Measurements from ENCODE around the gene ATP6V1G2.
"Not testable (repeated sequence)": the region's sequence is repeated elsewhere in the genome, so short reads cannot be mapped to it uniquely, and the experiment has no call there.

Gene ATP6V1G2

DNA sequence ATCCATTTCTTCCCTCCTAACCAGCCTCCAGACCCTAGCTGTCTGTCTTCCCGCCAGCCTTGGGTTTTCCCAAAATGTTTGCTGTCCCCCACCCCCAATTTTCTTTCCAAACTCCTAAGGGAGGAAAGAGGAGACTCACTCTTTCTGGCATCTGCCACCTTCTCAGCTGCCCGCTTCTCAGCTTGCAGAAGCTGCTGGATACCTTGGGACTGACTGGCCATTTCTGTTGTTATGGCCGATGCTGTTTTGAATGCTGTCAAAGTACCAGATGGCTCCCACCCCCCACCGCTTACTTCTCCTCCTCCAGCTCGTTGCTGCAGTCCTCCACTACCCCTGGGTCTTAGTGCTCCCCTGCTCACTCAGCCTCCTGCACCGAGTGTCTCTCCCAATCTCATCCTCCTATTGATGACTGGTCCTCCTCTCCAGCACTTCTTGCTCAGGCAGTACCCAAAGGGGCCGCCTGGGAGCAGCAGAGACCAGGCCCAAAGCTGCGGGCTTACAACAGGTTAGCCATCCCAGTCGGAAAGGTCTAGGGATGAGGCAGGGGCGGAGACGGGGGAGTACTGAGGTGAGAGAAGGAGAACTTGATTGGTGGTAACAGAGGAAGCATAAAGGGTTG lies at the start of gene ATP6V1G2:
Gene ATP6V1G2 (minus strand): TSS at position 270 of the 619 bp plus-strand sequence. CDS start 49 bp downstream, at position 221.
- peak within 1 kb of the TSS; percentile 65 for H3K4me3 ChIP-seq (ENCODE audit: low read depth, low read length)
- peak within 1 kb of the TSS; percentile 82 for H3K27ac ChIP-seq
- H3K27me3 ChIP-seq (ENCODE audit: insufficient read depth, low read depth, severe bottlenecking) = no peaks in the 10 kb centered on the region
- H3K9me3 ChIP-seq (ENCODE audit: severe bottlenecking) = no peaks in the 10 kb centered on the region
- DNase-seq = peak; percentile 99
- peaks cover 38% of the 10 kb centered on the region for H3K36me3 ChIP-seq
- TF ChIP-seq, protein P1, sequence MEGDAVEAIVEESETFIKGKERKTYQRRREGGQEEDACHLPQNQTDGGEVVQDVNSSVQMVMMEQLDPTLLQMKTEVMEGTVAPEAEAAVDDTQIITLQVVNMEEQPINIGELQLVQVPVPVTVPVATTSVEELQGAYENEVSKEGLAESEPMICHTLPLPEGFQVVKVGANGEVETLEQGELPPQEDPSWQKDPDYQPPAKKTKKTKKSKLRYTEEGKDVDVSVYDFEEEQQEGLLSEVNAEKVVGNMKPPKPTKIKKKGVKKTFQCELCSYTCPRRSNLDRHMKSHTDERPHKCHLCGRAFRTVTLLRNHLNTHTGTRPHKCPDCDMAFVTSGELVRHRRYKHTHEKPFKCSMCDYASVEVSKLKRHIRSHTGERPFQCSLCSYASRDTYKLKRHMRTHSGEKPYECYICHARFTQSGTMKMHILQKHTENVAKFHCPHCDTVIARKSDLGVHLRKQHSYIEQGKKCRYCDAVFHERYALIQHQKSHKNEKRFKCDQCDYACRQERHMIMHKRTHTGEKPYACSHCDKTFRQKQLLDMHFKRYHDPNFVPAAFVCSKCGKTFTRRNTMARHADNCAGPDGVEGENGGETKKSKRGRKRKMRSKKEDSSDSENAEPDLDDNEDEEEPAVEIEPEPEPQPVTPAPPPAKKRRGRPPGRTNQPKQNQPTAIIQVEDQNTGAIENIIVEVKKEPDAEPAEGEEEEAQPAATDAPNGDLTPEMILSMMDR (IDR thresholded peaks at IDR 0.05; ENCODE audit: low read depth, low read length) = peak; percentile 98

DNA sequence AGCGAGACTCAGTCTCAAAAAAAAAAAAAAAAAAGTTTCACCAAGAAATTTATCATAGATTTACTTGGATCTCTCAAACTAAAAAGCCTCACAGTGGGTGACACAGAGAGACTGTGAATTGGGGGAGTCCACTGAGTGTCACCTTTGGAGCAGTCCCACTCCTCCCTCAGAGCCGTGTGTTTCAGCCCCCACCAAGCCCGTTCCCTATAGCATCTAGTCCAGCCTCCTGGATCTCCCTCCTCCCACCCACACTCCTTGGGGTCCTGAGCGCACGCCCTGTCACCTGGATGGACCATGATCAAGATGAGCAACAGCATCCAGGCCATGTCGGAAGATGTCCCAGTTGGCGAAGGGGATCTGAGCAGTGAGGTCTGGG lies 46.0 kb upstream of the ATP6V1G2 start:
- TF ChIP-seq, protein P1 (IDR thresholded peaks at IDR 0.05; ENCODE audit: low read depth, low read length) = no peak
- DNase-seq = no peak
- Histone ChIP-seq H3K4me3 (ENCODE audit: low read depth, low read length) (no peak overlapping the region), H3K9me3 (ENCODE audit: severe bottlenecking) (peaks cover 2% of the 10 kb centered on the region), H3K27ac (no peak overlapping the region), H3K36me3 (no peaks in the 10 kb centered on the region), H3K27me3 (ENCODE audit: insufficient read depth, low read depth, severe bottlenecking) (no peaks in the 10 kb centered on the region)

DNA sequence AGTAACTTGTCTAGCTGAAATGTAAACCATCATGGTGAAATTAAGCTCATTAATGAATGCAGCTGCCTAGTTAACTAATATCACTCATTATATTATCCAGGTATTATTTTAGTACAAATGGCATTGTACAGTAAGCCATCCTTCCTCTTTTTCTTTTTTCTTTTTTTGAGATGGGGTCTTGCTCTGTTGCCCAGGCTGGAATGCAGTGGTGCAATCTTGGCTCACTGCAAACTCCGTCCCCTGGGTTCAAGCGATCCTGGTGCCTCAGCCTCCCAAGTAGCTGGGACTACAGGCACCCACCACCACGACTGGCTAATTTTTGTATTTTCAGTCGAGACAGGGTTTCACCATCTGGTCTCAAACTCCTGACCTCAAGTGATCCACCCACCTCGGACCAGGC lies 44.3 kb upstream of the ATP6V1G2 start:
- not testable (repeated sequence) for H3K27ac ChIP-seq, DNase-seq

DNA sequence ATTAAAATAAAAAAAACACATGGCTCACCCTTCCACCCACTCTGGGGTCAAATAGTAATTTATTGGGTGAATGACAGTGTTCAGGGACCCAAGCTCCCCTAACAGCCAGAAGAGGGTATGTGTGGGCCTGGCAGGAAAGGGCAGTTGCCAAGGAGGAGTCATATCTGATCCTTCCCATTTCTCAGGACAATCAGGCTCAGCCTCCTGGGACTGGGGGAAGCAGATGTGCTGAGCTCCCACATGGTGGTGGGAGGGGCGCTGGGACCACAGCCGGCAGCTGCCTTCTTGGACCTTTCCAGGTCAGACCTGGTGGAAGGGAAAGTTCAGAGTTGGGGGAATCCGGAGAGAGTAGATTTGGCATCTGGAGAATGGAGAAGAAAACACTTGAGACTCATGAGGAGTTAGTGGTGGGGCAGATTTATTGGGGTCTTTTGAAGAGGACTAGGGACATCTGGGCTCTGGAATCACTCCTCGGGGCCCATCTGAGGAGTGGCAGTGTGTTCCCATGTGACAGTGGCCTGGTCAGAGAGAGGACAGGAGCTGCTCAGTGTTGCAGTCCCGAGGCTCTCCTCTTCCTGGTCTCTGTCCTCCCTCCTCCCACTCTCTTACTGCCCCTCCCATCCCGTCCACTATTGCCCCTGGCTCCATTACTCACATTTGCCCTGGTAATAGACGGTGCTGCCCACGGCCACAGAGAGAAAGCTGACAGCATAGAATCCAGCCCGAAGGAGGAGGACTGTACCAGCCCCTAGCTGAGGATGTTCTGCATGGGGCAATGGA lies 42.7 kb upstream of the ATP6V1G2 start:
- TF ChIP-seq, protein P1 (IDR thresholded peaks at IDR 0.05; ENCODE audit: low read depth, low read length) = no peak
- Histone ChIP-seq H3K9me3 (ENCODE audit: severe bottlenecking) (peaks cover 2% of the 10 kb centered on the region), H3K36me3 (no peaks in the 10 kb centered on the region), H3K27me3 (ENCODE audit: insufficient read depth, low read depth, severe bottlenecking) (no peaks in the 10 kb centered on the region), H3K27ac (no peak overlapping the region), H3K4me3 (ENCODE audit: low read depth, low read length) (no peak overlapping the region)
- peak; percentile 48 for DNase-seq

More for the DNA sequence above, 44.3 kb upstream of the ATP6V1G2 start:
- not testable (repeated sequence) for H3K36me3 ChIP-seq; H3K27me3 ChIP-seq (ENCODE audit: insufficient read depth, low read depth, severe bottlenecking); H3K4me3 ChIP-seq (ENCODE audit: low read depth, low read length); H3K9me3 ChIP-seq (ENCODE audit: severe bottlenecking)

DNA sequence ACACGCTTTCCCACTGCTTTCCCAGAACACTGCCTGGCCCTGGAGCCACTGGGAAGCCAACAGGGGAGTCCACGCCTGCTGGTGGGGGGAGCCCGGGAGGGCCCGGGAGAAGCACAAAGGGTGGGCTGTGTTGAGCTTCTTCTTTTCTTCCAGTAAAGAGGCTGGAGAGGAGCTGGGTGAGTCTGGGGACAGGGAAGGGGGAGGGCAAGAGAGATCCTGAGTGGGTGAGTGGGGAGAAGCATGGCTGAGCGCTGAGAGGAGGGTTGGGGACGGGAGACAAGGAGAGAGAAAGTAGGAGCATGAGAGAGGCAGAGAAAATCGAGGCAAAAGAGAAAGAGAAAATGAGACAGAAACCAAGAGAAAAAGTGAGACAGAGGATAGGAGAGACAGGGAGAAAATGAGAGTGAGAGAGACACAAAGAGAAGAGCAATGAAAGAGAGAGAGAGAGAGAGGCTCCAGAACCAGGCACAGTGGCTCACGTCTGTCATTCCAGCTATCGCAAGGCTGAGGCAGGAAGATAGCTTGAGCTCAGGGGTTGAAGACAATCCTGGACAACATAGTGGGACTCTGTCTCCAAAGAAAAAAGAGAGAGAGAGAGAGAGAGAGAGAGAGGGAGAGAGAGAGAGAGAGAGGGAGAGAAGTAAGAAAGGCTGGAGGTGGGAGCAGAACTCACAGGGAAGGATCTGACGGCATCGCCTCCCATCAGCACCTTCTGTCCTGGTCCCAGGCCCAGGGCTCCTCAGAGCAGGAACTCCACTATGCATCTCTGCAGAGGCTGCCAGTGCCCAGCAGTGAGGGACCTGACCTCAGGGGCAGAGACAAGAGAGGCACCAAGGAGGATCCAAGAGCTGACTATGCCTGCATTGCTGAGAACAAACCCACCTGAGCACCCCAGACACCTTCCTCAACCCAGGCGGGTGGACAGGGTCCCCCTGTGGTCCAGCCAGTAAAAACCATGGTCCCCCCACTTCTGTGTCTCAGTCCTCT lies 41.7 kb upstream of the ATP6V1G2 start:
- no peak overlapping the region for H3K4me3 ChIP-seq (ENCODE audit: low read depth, low read length)
- H3K27me3 ChIP-seq (ENCODE audit: insufficient read depth, low read depth, severe bottlenecking) = no peaks in the 10 kb centered on the region
- H3K27ac ChIP-seq = no peak overlapping the region
- H3K36me3 ChIP-seq = no peaks in the 10 kb centered on the region
- no peaks in the 10 kb centered on the region for H3K9me3 ChIP-seq (ENCODE audit: severe bottlenecking)
- TF ChIP-seq, protein P1 (IDR thresholded peaks at IDR 0.05; ENCODE audit: low read depth, low read length) = no peak
- no peak for DNase-seq
